Measurements from ENCODE around the gene DDAH2. TPM values are rescaled to one million over a fixed set of nuclear protein-coding genes. Genes with fewer than 3 reads are reported as not detected.

Gene DDAH2
- polyA plus RNA-seq, 1 donor from 2014 or later, result 386 TPM

DNA sequence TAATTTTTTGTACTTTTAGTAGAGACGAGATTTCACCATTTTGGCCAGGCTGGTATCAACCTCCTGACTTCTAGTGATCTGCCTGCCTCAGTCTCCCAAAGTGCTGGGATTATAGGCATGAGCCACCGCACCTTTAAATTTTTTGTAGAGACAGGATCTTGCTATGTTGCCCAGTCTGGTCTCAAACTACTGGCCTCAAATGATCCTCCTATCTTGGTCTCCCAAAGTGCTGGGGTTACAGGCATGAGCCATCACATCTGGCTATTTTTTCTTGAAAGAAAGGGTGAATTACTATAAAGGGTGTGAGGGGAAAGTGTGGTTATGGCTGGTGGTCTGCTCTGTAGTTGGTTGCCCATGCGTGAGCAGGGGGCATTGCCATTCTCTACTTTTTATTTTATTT is 20.9 kb downstream of the DDAH2 start:
- Histone ChIP-seq H3K4me3 (ENCODE audit: low read length) (no peak overlapping the region), H3K9me3 (ENCODE audit: low read length) (no peaks in the 10 kb centered on the region), H3K79me2 (replicated peaks; ENCODE audit: insufficient read depth, low read length) (no peaks in the 10 kb centered on the region), H3K9ac (ENCODE audit: low read length) (no peak overlapping the region), H3K9me2 (ENCODE audit: insufficient read depth, low read length) (no peaks in the 10 kb centered on the region), H3K27me3 (ENCODE audit: insufficient read depth, low read depth, low read length) (no peaks in the 10 kb centered on the region), H3K4me2 (ENCODE audit: low read length) (no peak overlapping the region), H3K27ac (ENCODE audit: low read length) (no peak overlapping the region), H2AFZ (ENCODE audit: low read depth, low read length) (no peak overlapping the region), H4K20me1 (ENCODE audit: insufficient read depth) (no peaks in the 10 kb centered on the region), H3F3A (ENCODE audit: insufficient read depth, low read length, poor library complexity, severe bottlenecking) (no peaks in the 10 kb centered on the region), H3K36me3 (ENCODE audit: insufficient read depth, low read length) (no peaks in the 10 kb centered on the region)
- TF ChIP-seq TAF1 (IDR thresholded peaks at IDR 0.05; ENCODE audit: low read depth), result no peak
- TF ChIP-seq EZH2 (IDR thresholded peaks at IDR 0.05; ENCODE audit: borderline replicate concordance, insufficient read depth, low read length, poor library complexity, severe bottlenecking), result no peak
- no peak for TF ChIP-seq POLR2AphosphoS5 (IDR thresholded peaks at IDR 0.05)
- no peak for TF ChIP-seq SMC3 (conservative IDR thresholded peaks at IDR 0.05; ENCODE audit: poor library complexity)
- TF ChIP-seq, protein P1, sequence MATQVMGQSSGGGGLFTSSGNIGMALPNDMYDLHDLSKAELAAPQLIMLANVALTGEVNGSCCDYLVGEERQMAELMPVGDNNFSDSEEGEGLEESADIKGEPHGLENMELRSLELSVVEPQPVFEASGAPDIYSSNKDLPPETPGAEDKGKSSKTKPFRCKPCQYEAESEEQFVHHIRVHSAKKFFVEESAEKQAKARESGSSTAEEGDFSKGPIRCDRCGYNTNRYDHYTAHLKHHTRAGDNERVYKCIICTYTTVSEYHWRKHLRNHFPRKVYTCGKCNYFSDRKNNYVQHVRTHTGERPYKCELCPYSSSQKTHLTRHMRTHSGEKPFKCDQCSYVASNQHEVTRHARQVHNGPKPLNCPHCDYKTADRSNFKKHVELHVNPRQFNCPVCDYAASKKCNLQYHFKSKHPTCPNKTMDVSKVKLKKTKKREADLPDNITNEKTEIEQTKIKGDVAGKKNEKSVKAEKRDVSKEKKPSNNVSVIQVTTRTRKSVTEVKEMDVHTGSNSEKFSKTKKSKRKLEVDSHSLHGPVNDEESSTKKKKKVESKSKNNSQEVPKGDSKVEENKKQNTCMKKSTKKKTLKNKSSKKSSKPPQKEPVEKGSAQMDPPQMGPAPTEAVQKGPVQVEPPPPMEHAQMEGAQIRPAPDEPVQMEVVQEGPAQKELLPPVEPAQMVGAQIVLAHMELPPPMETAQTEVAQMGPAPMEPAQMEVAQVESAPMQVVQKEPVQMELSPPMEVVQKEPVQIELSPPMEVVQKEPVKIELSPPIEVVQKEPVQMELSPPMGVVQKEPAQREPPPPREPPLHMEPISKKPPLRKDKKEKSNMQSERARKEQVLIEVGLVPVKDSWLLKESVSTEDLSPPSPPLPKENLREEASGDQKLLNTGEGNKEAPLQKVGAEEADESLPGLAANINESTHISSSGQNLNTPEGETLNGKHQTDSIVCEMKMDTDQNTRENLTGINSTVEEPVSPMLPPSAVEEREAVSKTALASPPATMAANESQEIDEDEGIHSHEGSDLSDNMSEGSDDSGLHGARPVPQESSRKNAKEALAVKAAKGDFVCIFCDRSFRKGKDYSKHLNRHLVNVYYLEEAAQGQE (IDR thresholded peaks at IDR 0.05; ENCODE audit: borderline replicate concordance), result no peak
- TF ChIP-seq, protein P2, sequence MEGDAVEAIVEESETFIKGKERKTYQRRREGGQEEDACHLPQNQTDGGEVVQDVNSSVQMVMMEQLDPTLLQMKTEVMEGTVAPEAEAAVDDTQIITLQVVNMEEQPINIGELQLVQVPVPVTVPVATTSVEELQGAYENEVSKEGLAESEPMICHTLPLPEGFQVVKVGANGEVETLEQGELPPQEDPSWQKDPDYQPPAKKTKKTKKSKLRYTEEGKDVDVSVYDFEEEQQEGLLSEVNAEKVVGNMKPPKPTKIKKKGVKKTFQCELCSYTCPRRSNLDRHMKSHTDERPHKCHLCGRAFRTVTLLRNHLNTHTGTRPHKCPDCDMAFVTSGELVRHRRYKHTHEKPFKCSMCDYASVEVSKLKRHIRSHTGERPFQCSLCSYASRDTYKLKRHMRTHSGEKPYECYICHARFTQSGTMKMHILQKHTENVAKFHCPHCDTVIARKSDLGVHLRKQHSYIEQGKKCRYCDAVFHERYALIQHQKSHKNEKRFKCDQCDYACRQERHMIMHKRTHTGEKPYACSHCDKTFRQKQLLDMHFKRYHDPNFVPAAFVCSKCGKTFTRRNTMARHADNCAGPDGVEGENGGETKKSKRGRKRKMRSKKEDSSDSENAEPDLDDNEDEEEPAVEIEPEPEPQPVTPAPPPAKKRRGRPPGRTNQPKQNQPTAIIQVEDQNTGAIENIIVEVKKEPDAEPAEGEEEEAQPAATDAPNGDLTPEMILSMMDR (IDR thresholded peaks at IDR 0.05; ENCODE audit: poor library complexity, severe bottlenecking), result no peak
- TF ChIP-seq EP300 (conservative IDR thresholded peaks at IDR 0.05; ENCODE audit: poor library complexity, severe bottlenecking), result no peak
- no peak for TF ChIP-seq RAD21 (conservative IDR thresholded peaks at IDR 0.05)
- no peak for TF ChIP-seq MXI1 (conservative IDR thresholded peaks at IDR 0.05; ENCODE audit: poor library complexity, severe bottlenecking)

DNA sequence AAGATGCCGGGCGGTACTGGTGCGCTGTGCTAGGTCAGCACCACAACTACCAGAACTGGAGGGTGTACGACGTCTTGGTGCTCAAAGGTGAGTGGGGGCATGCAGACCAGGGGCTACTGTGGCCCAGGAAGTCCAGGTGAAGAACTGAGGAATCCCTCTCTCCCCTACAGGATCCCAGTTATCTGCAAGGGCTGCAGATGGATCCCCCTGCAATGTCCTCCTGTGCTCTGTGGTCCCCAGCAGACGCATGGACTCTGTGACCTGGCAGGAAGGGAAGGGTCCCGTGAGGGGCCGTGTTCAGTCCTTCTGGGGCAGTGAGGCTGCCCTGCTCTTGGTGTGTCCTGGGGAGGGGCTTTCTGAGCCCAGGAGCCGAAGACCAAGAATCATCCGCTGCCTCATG is 21.4 kb downstream of the DDAH2 start:
- Histone ChIP-seq H3K27ac (ENCODE audit: low read length) (no peak overlapping the region), H3K9me3 (ENCODE audit: low read length) (no peaks in the 10 kb centered on the region), H3K4me3 (ENCODE audit: low read length) (no peak overlapping the region), H3F3A (ENCODE audit: insufficient read depth, low read length, poor library complexity, severe bottlenecking) (no peaks in the 10 kb centered on the region), H3K4me2 (ENCODE audit: low read length) (no peak overlapping the region), H4K20me1 (ENCODE audit: insufficient read depth) (no peaks in the 10 kb centered on the region), H3K36me3 (ENCODE audit: insufficient read depth, low read length) (no peaks in the 10 kb centered on the region), H3K79me2 (replicated peaks; ENCODE audit: insufficient read depth, low read length) (peaks cover 1% of the 10 kb centered on the region), H3K9me2 (ENCODE audit: insufficient read depth, low read length) (no peaks in the 10 kb centered on the region), H3K27me3 (ENCODE audit: insufficient read depth, low read depth, low read length) (no peaks in the 10 kb centered on the region), H2AFZ (ENCODE audit: low read depth, low read length) (no peak overlapping the region), H3K9ac (ENCODE audit: low read length) (no peak overlapping the region)
- TF ChIP-seq, protein P2 (IDR thresholded peaks at IDR 0.05; ENCODE audit: poor library complexity, severe bottlenecking), result no peak
- TF ChIP-seq TAF1 (IDR thresholded peaks at IDR 0.05; ENCODE audit: low read depth), result no peak
- TF ChIP-seq EP300 (conservative IDR thresholded peaks at IDR 0.05; ENCODE audit: poor library complexity, severe bottlenecking), result no peak
- no peak for TF ChIP-seq RAD21 (conservative IDR thresholded peaks at IDR 0.05)
- TF ChIP-seq, protein P1 (IDR thresholded peaks at IDR 0.05; ENCODE audit: borderline replicate concordance), result no peak
- TF ChIP-seq POLR2AphosphoS5 (IDR thresholded peaks at IDR 0.05), result no peak
- TF ChIP-seq MXI1 (conservative IDR thresholded peaks at IDR 0.05; ENCODE audit: poor library complexity, severe bottlenecking), result no peak
- no peak for TF ChIP-seq SMC3 (conservative IDR thresholded peaks at IDR 0.05; ENCODE audit: poor library complexity)
- no peak for TF ChIP-seq EZH2 (IDR thresholded peaks at IDR 0.05; ENCODE audit: borderline replicate concordance, insufficient read depth, low read length, poor library complexity, severe bottlenecking)
